Measurements from ENCODE around the gene TRAF4.
A peak's percentile ranks its signal among the peaks of the same experiment; 100 is the strongest.

TRAF4 gene

GRCh38 chr17:28744104-28744971 is 527 bp downstream of the TRAF4 start:
- peak; percentile 76 for DNase-seq (ENCODE audit: low spot score)
- POLR2A ChIA-PET (ENCODE audit: low non-redundant PET): interaction anchor here (0.8 to 6.8 kb wide), 2 partner anchors 18 to 25 kb away, joined by 3 to 95 read pairs; partner anchors contain the start of genes NEK8, RPL23A and TLCD1
- H3K27ac ChIP-seq: peak overlapping the region; percentile 100
- TF ChIP-seq CTCF (conservative IDR thresholded peaks at IDR 0.05; ENCODE audit: low read depth): no peak
- CTCF ChIA-PET: interaction anchor here (14.3 kb wide), 1 partner anchor 18 kb away, joined by 249 read pairs; the partner anchor contains the start of genes NEK8 and TLCD1

- peak overlapping the region; percentile 100 for H3K27ac ChIP-seq
- no peak for TF ChIP-seq CTCF (conservative IDR thresholded peaks at IDR 0.05; ENCODE audit: low read depth)
- ChIA-PET POLR2A (ENCODE audit: low non-redundant PET) (interaction anchor here (0.8 to 6.8 kb wide), 3 partner anchors 19 to 204 kb away, joined by 3 to 95 read pairs (median 3); partner anchors contain the start of genes NEK8, RPL23A and TLCD1), CTCF (interaction anchor here (0.6 to 14.3 kb wide), 2 partner anchors 18 to 19 kb away, joined by 5 to 249 read pairs; partner anchors contain the start of genes NEK8 and TLCD1)
- DNase-seq (ENCODE audit: low spot score): no peak
Measured at GRCh38 chr17:28744972-28745785, 1.4 kb downstream of the TRAF4 start.

GRCh38 chr17:28745786-28746411 is 2.1 kb downstream of the TRAF4 start:
- TF ChIP-seq CTCF (conservative IDR thresholded peaks at IDR 0.05; ENCODE audit: low read depth): no peak
- ChIA-PET POLR2A (ENCODE audit: low non-redundant PET) (interaction anchor here (0.7 to 6.8 kb wide), 3 partner anchors 19 to 204 kb away, joined by 3 to 95 read pairs (median 3); partner anchors contain the start of genes NEK8 and TLCD1), CTCF (interaction anchor here (0.6 to 14.3 kb wide), 2 partner anchors 17 to 19 kb away, joined by 5 to 249 read pairs; partner anchors contain the start of genes NEK8 and TLCD1)
- DNase-seq (ENCODE audit: low spot score): peak; percentile 83
- H3K27ac ChIP-seq: peak overlapping the region; percentile 100

GRCh38 chr17:28746611-28747050 is 2.8 kb downstream of the TRAF4 start:
- POLR2A ChIA-PET (ENCODE audit: low non-redundant PET): interaction anchor here (0.7 to 6.8 kb wide), 3 partner anchors 20 to 133 kb away, joined by 3 to 95 read pairs (median 7); partner anchors contain the start of genes NEK8, RPL23A and TLCD1
- peak overlapping the region; percentile 100 for H3K27ac ChIP-seq
- TF ChIP-seq CTCF (conservative IDR thresholded peaks at IDR 0.05; ENCODE audit: low read depth): no peak
- CTCF ChIA-PET: interaction anchor here (14.3 kb wide), 1 partner anchor 20 kb away, joined by 249 read pairs; the partner anchor contains the start of genes NEK8 and TLCD1
- no peak for DNase-seq (ENCODE audit: low spot score)

- H3K27ac ChIP-seq: peak overlapping the region; percentile 100
- no peak for DNase-seq (ENCODE audit: low spot score)
- ChIA-PET POLR2A (ENCODE audit: low non-redundant PET) (interaction anchor here (1.2 to 6.8 kb wide), 2 partner anchors 21 to 27 kb away, joined by 7 to 95 read pairs; partner anchors contain the start of genes NEK8, RPL23A and TLCD1), CTCF (interaction anchor here (14.3 kb wide), 1 partner anchor 21 kb away, joined by 249 read pairs; the partner anchor contains the start of genes NEK8 and TLCD1)
- no peak for TF ChIP-seq CTCF (conservative IDR thresholded peaks at IDR 0.05; ENCODE audit: low read depth)
Measured at GRCh38 chr17:28747051-28747691, 3.4 kb downstream of the TRAF4 start.

Data from RWPE1 (cell line).